ENCODE results near the gene GLYATL1B.
"Not testable (repeated sequence)": the region's sequence is repeated elsewhere in the genome, so short reads cannot be mapped to it uniquely, and the experiment has no call there.

GLYATL1B gene, protein sequence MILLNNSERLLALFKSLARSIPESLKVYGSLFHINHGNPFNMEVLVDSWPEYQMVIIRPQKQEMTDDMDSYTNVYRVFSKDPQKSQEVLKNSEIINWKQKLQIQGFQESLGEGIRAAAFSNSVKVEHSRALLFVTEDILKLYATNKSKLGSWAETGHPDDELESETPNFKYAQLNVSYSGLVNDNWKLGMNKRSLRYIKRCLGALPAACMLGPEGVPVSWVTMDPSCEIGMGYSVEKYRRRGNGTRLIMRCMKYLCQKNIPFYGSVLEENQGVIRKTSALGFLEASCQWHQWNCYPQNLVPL

DNA sequence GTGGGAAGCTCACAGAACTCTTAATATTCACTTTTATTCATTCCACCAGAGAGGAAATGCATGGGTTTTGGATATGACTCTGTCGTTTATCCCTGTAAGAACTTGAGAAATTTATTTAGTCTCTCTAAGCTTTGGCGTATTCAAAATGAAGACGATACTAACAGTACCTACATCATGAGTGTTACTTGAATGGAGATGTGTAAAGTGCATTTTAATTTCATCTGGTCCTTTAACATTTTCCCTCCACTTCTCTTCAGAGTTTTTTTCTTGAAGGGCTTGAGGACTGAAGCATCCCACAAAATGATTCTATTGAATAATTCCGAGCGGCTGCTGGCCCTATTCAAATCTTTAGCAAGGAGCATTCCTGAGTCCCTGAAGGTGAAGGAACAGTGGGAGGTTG, at the start of gene GLYATL1B:
TSS of gene GLYATL1B (plus strand) at position 301 of the 400 bp plus-strand sequence. CDS start at position 301, 0 bp downstream.
- not testable (repeated sequence) for DNase-seq

DNA sequence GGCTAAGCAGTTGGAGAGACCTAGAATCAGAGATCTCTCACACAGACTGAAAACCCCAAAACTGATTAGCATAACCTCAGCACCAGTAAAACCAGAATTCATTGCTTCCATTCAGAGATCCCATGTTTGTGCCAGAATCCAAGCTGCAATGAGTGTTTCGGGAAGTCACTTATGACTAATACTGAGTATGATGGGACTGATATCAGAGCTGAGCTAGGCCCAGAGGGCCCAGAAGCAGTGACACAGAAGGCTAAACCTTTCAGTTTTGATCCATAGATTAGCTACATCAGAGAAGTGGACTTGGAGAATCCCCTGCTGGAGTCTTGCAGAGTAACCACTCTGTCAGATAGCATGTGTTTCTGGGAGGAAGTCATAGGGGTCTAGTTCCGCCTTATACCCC, 49.6 kb upstream of the GLYATL1B start:
- not testable (repeated sequence) for DNase-seq

DNA sequence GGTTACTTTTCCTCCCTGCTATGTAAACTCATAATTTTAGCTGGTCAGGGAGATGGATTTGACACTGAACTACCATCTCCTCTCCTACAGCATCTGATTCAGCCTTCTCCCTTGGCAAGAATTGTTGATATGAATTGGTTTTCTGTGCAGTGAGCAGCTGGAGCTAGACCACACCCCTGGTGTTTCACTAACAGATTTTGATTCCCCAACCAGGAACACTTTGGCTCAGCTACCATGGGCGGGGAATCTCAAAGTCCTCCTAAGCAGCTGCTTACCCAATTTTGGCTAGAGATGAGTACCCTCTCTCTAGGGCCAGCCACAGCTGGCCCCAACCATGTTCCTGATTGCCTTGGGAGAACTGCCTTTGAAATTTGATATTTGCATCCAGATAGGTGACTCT, 48.7 kb upstream of the GLYATL1B start:
- DNase-seq, result not testable (repeated sequence)

DNA sequence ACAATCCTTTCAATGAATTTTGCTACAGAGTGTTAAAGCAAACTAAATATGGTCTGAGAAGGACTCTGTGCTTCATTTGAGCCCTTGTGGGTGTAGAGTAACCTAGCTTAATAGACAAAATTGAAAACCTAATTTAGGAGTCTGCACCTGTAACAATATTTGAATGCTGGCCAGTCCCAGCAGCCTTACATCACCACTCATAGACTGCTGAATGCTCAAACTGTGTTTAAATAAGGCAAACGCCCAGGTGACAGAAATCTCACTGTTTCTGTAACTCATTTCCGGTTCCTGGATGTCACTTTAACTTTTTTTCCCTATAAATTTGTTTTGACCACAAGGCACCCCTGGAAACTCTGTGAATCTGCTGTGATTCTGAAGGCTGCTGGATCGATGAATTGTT, 45.5 kb upstream of the GLYATL1B start:
- DNase-seq, result peak; percentile 20

DNA sequence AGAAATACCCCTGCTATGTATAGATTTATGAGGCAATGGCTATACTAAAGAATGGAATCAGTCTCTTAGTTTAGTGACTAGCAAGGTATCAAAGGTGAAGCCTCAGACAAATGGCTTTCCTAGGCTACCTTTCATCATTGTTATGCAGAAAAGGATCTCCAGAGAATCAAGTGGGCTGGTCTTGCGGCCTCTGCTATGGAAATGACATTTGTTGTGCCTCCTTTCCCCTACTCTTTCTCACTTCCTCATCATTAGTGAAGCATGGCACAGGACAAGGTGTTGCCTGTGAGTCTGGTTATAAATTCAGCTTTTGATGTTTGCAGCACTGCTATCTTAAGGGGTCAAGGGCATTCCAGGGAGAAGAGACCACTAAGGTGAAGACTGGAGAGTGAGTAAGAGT, 34.7 kb upstream of the GLYATL1B start:
- not testable (repeated sequence) for DNase-seq

DNA sequence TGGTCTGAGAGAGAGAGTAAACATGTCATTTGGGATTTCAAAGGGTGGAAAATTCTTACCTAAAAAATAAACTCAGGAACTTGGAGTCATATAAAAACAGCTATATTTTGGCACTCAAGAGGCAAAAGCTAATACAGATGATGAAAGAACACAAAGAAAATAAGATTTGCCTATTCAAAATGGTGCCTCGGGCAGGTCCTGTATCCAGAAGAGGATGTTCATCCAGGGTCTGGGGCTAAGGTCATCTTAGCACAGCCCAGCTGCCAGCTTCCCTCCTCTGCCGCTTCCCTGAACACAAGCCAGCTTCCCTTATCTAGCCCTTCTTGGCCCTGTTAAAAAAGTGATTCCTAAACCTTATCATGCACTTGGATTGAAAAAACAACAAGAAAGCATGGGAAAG, 33.8 kb upstream of the GLYATL1B start:
- DNase-seq, result not testable (repeated sequence)

DNA sequence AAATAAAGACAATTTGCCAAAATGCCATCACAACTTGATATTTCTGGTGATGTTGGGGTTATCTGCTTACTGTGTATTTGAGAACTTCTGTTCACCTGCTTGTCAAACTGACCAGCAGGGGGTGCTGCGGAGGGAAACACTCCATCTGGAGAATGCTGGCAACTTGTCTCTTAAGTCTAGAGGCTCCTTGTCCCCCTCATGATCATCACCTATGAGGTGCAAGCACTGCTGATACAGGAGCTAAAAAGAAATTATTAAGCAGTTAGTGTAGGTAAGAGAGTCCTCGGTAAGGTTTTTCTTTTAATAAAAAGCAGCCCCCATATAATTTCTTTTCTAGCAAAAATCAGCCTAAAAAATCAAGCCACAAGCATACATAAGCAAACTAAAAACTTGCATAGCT, 32.7 kb upstream of the GLYATL1B start:
- DNase-seq, result no peak

DNA sequence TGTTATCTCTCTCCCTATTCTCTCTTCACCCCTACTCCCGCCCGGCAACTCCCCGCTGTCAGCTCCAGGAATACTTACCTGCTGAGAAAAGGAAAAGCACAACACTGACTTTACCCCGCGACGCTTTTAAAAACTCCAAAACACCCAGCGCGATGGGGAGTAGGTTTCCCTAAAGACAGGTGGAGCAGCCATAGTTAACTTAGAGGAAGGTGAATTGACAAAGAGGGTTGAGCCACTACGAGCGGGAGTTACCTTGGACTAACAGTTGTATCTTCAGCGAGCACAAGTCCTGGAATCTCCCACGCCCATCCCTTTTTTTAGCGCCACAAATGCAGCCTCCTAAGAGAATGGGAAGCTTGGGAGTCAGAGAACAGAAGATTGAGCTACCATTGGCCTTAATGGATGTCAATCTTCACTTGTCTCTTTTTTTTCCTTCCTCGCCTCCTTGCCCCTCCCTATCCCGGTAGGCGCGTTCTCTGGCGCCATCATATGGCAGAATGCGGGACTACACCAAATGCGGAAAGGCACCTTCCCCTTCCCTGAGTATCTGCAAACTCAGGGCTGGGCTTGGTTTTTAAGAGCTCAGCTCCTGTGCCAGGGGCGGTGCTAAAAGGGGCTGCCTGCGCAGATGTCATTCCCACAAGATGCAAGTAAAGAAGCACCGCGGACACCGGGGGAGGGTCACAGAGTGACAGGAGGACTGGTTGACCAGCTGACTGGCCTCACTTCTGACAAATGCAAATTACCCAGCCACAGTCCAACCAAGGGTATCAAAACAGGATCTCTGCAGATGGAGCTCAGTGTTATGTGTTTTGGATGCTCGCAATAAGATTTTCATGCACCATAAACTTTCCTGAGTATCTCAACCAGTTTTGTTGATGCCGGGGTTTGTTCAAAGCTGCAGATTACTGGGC, 27.7 kb upstream of the GLYATL1B start:
- peak; percentile 81 for DNase-seq

DNA sequence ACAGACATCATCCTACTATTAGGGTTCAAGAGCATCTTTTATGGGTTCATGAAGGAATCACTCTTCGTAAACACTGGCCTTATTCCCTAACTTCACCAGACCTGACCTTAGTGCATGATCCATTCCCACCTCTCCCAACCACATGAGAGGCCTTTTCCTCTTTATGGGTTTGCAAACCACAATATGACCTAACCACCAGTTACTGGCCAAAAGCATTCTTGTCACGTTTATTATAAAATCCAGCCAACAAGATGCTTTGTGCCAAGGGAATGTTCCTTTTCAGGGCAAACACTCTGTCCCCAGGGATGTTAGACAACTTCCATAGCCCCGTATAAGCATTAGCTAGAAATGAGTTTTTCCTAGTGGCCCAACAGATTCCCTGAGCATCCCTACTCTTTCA, 26.0 kb upstream of the GLYATL1B start:
- DNase-seq, result not testable (repeated sequence)

DNA sequence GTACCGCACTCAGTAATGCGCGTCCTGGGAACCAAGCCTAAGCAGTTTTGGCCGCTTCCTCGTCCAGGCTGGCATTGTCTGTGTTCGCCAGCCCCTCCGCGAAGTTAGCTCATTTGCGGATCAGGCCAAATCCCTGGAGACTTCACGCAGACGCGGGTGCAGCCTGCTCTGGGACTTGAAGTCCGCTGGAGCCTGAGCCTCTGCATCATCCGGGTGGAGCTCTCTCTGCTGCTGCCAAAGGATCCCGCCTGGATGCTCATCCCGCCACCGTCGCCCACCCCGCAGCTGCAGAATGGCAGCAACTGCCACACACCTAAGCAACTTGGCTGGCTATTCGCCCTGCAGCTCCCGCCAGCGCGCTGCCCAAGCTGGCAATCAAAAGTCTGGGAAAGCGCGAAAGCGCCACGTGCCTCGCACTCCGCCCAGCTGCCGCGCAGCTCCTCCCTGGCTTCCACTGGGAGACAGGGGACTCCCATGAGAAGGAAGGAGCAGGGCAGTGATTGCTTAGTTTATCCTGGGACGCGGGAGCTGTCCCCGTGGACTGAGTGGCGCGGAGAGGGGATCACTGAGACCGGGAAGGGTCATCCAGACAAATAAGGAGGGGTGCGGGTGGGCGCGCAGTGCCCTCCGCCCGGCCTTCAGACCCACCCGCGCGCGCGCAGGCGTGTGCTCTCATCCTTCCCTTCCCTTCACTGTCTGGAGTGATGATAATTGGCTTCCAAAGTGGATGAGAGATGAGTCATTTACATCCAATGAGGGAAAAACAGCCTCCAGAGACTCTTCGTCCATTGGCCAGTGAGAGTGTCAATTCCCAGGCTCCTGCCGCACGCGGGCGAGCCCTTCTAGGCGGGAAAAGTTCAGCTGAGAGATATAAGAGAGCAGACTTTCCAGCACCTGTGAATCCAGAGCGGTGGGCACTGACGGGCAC, 23.2 kb upstream of the GLYATL1B start:
- no peak for DNase-seq

DNA sequence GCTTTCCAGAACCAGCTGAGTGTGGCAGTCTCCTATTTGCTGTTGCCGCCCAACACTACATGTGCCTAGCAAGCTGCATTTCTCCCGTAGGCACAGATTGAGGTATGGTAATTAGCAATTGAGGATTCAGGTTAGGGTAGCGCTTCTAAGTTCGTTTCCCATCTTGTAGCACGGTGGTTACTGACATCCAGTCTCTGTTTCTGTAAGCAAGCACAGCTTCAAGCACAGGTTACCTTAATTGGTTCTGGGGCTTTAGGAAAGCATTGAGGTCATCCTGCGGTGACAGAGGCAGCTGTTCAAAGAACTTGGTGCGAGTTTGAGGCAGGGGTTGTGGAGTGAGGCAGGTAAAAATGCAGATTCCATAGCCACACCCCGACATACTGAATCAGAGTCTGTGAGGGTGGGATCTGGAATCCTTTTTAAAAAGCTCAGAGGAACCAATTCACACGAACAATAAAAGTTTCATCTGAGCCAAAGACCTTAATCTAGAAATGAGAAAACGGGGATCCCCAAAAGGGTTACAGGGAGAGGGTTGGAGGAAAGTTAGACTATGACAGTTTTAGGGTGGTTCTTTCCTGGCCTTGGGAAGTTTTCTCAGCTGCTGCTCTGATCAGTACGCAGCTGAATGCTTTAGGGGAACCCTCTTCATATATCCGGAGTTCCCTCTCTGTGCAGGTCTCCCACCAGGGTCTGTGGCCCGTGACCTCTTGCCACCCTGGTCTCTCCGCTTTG, 21.9 kb upstream of the GLYATL1B start:
- DNase-seq, result not testable (repeated sequence)

DNA sequence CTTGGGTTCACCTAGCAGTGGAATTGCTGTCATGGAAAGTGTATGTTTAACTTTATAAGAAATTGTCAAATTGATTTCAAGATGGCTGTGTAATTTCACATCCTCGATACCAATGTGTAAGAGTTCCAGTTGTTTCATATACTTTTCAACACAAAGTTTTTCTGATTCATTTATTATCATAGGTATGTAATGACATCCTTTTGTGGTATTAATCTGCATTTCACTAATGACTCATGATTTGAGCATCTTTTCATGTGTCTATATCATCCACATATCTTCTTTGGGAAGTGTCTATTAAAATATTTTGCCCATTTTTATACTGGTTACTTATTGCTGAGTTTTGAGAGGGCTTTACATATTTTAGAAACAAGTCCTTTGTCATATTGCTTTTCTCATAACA, 17.0 kb upstream of the GLYATL1B start:
- no peak for DNase-seq

DNA sequence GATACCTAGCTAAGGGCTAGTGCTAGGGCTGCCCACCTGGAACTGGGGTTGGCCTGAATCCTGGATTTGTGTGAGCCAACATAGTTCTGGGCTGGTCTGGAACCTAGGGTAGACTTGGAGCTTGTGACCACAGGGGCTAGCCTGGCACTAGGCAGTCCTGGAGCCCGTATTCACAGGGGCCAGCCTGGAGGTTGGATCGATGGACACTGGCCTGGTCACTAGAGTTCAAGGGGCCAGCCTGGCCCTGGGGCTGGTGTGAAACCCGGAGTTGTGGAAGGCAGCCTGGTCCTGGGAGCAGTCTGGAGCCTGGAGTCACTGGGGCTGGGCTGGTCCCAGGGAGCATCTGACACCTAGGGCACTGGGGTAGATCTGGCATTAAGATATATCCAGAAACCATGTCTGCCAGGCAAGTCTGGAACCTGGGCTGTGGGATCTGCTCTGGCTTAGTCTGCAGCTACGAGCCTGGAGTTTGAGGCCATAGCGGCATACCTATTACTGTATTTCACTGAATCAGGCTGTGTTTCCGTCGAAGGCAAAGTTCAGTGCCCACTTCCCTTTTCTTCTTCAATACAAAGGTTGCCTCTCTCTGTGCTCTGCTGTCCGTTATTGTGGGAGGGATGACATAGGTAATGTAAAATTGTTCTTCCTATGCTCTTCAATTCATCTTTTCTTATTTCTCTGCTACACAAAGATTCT, 9.1 kb upstream of the GLYATL1B start:
- no peak for DNase-seq

DNA sequence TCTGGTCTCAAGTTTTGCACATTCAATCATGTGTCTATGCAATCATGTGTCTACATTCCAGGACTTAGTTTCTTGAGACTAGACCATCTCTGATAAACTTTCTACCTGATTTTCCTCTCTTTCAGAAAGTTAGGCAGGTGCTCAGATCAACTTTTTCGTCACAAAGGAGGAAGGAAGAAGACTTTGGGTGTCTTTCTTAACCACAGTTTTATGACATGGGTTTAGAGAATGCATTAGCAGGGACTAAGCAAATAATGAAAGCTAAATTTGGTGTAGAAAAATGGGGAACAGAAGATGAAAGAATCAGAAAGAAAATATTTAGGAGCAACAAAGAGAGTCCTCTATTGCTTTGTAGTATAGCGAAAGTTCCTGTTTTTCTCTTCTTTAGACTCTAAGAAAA, 7.7 kb upstream of the GLYATL1B start:
- DNase-seq, result no peak

DNA sequence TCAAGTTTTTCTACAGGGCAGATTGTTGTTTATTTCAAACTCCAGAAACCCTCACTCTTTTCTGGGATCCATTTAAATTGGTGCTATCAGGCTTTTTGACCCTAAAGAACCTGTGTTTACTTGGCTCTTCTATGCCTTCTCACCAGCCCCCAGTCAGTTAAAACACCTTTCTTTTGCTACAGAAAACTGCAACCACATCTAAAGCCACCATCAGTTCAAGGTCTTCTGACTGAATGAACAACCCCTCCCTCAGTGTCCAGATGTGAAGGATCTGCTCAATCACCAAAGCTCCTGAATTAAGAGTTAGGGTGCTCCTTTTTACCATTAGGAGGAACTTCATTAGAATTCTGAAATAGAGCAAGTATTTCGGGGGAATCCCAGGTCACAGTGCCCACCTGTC, 7.0 kb upstream of the GLYATL1B start:
- DNase-seq, result no peak

DNA sequence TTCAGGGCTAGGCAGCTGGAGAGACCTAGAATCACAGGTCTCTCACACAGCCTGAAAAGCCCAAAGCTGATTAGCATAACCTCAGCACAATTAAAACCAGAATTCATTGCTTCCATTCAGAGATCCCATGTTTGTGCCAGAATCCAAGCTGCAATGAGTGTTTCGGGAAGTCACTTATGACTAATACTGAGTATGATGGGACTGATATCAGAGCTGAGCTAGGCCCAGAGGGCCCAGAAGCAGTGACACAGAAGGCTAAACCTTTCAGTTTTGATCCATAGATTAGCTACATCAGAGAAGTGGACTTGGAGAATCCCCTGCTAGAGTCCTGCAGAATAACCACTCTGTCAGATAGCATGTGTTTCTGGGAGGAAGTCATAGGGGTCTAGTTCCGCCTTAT, 5.7 kb upstream of the GLYATL1B start:
- DNase-seq, result not testable (repeated sequence)

DNA sequence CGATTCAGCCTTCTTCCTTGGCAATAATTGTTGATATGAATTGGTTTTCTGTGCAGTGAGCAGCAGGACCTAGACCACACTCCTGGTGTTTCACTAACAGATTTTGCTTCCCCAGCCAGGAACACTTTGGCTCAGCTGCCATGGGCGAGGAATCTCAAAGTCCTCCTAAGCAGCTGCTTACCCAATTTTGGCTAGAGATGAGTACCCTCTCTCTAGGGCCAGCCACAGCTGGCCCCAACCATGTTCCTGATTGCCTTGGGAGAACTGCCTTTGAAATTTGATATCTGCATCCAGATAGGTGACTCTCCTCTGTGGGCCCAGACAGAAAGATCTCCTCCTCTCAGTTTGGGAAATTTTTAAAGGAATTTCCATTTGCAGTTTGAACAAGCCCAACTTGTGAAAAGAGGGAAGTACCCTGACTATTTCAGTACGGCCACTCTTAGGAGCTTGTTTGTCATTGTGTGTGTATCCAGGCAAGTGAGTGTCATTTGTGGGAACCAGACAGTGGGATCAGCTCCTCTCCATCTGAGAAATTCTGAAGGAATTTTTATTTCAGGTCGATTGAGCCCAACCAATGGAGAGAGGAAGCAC, 4.6 kb upstream of the GLYATL1B start:
- DNase-seq, result not testable (repeated sequence)

DNA sequence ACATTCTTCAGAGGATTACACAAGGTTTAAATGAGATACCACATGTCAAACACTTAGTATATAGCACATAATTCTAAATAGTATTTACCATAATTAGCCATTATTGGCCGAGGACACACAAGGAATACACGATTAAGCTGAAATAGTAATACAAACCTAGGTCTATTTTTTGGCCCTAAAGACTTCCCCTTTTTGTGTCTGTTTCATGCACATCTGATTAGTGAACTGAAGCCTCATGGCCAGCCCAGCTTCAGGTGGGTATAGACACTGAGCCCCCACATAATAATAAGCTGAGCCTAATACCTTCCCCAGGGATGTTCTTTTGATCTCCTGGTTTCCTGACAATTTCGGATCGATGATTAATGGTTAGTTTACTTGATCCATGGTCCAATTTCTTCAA, 2.1 kb downstream of the GLYATL1B start:
- DNase-seq, result no peak

DNA sequence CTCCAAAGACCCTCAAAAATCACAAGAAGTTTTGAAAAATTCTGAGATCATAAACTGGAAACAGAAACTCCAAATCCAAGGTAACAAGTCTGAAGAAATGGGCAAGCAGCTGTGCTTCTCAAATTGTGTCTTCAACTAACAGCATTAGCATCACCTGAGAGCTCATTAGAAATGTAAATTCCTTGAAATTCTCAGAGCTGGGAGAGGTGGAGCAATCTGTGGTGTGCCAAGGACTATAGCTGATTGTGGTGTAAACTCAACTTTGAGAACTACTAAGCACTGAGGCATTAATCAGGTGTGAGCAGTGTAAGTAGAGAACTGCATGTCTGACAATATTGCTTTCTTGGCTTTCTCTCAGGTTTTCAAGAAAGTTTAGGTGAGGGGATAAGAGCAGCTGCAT, 7.5 kb downstream of the GLYATL1B start:
- DNase-seq, result not testable (repeated sequence)

DNA sequence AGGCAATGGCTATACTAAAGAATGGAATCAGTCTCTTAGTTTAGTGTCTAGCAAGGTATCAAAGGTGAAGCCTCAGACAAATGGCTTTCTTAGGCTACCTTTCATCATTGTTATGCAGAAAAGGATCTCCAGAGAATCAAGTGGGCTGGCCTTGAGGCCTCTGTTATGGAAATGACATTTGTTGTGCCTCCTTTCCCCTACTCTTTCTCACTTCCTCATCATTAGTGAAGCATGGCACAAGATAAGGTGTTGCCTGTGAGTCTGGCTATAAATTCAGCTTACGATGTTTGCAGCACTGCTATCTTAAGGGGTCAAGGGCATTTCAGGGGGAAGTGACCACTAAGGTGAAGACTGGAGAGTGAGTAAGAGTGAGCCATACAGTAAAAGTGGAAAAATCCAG, 9.1 kb downstream of the GLYATL1B start:
- not testable (repeated sequence) for DNase-seq

DNA sequence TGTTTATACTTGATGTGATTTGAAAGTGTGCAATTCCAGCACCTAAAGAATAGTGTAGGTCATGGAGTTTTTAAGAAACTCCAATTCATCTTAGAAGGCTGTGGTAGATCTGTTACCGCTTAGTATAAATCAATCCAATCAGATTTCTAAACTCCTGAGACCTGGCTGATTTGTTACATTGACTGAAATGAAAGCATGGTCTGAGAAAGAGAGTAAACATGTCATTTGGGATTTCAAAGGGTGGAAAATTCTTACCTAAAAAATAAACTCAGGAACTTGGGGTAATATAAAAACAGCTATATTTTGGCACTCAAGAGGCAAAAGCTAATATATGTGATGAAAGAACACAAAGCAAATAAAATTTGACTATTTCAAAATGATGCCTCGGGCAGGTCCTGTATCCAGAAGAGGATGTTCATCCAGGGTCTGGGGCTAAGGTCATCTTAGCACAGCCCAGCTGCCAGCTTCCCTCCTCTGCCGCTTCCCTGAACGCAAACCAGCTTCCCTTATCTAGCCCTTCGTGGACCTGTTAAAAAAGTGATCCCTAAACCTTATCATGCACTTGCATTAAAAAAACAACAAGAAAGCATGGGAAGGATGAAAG, 10.0 kb downstream of the GLYATL1B start:
- DNase-seq, result not testable (repeated sequence)
